ENCODE results near the gene CAMK2G. TPM values are rescaled to one million over a fixed set of nuclear protein-coding genes. Genes with fewer than 3 reads are reported as not detected.

Gene CAMK2G
- total and polyA plus RNA-seq, 11 donors = 8.0 to 18.6 (median 14.5) TPM

GRCh38 chr10:73800560-73801252 is 73.6 kb downstream of the CAMK2G start:
- WGBS, 4 donors = 79 to 81% (median 80%) methylated on average over 17 to 20 of the region's 20 CpGs
- Histone ChIP-seq H3K9me3 (no peaks in the 10 kb centered on the region), H3K4me3 (no peak overlapping the region), H3K27me3 (no peaks in the 10 kb centered on the region), H3K36me3 (peaks cover 3 to 100% (median 97%) of the 10 kb centered on the region in 9 donors), H3K4me1 (peaks cover 0 to 7% (median 0%) of the 10 kb centered on the region in 12 donors), H3K27ac (no peak overlapping the region)
- ATAC-seq (peak in 2 of 4 donors; percentile 4 to 8), DNase-seq (no peak)
- TF ChIP-seq CTCF (IDR thresholded peaks at IDR 0.05) = no peak
- no peak for TF ChIP-seq POLR2A (IDR thresholded peaks at IDR 0.05)
- intact Hi-C loops (cut with DNase I) = no loop called here

GRCh38 chr10:73799899-73800559 is 74.3 kb downstream of the CAMK2G start:
- Histone ChIP-seq H3K27ac (no peak overlapping the region), H3K4me3 (no peak overlapping the region), H3K4me1 (peaks cover 0 to 7% (median 0%) of the 10 kb centered on the region in 12 donors), H3K9me3 (no peaks in the 10 kb centered on the region), H3K36me3 (peaks cover 3 to 100% (median 97%) of the 10 kb centered on the region in 9 donors), H3K27me3 (no peaks in the 10 kb centered on the region)
- DNase-seq (no peak), ATAC-seq (peak in 2 of 4 donors; percentile 2 to 3)
- 72 to 74% (median 73%) methylated on average over 8 to 9 of the region's 9 CpGs for WGBS, 4 donors
- TF ChIP-seq CTCF (IDR thresholded peaks at IDR 0.05) (no peak), POLR2A (IDR thresholded peaks at IDR 0.05) (no peak)
- intact Hi-C loops (cut with DNase I) = no loop called here

GRCh38 chr10:73798927-73799560 is 75.3 kb downstream of the CAMK2G start:
- Histone ChIP-seq H3K4me1 (peaks cover 0 to 2% (median 0%) of the 10 kb centered on the region in 12 donors), H3K27me3 (no peaks in the 10 kb centered on the region), H3K36me3 (peaks cover 3 to 100% (median 97%) of the 10 kb centered on the region in 9 donors), H3K9me3 (no peaks in the 10 kb centered on the region), H3K27ac (no peak overlapping the region), H3K4me3 (no peak overlapping the region)
- intact Hi-C loops (cut with DNase I) = no loop called here
- WGBS, 4 donors = 82 to 91% (median 82%) methylated on average over 3 to 10 of the region's 10 CpGs
- ATAC-seq (peak in 2 of 4 donors; percentile 7 to 13), DNase-seq (no peak)
- no peak for TF ChIP-seq CTCF (IDR thresholded peaks at IDR 0.05)
- no peak for TF ChIP-seq POLR2A (IDR thresholded peaks at IDR 0.05)

GRCh38 chr10:73798087-73798486 is 76.3 kb downstream of the CAMK2G start:
- Histone ChIP-seq H3K4me3 (no peak overlapping the region), H3K27ac (no peak overlapping the region), H3K4me1 (no peaks in the 10 kb centered on the region), H3K27me3 (no peaks in the 10 kb centered on the region), H3K9me3 (no peaks in the 10 kb centered on the region), H3K36me3 (peaks cover 0 to 100% (median 97%) of the 10 kb centered on the region in 9 donors)
- DNase-seq (no peak), ATAC-seq (no peak)
- intact Hi-C loops (cut with DNase I) = no loop called here
- no peak for TF ChIP-seq CTCF (IDR thresholded peaks at IDR 0.05)
- no peak for TF ChIP-seq POLR2A (IDR thresholded peaks at IDR 0.05)
- whole genome bisulfite sequencing, 4 donors = 90 to 100% (median 94%) methylated on average over 2 to 6 of the region's 6 CpGs

All from heart left ventricle (tissue), 16 donors.